ENCODE measurements around the gene NEAT1.

GRCh38 chr11:65423516-65424204 is 1.1 kb downstream of the NEAT1 start:
- TF ChIP-seq POLR2A (IDR thresholded peaks at IDR 0.05; ENCODE audit: low read depth, low read length): peak; percentile 89
- peak; percentile 94 for TF ChIP-seq POLR2AphosphoS5 (IDR thresholded peaks at IDR 0.05; ENCODE audit: low read depth, low read length)
- TF ChIP-seq TAF1 (IDR thresholded peaks at IDR 0.05; ENCODE audit: low read depth, low read length): no peak
- no peak for TF ChIP-seq SPI1 (IDR thresholded peaks at IDR 0.05; ENCODE audit: low read depth, low read length)
- no peak for TF ChIP-seq PAX5 (IDR thresholded peaks at IDR 0.05; ENCODE audit: insufficient read depth, low read length, severe bottlenecking)

Data from GM12891 (cell line).